ENCODE measurements around the gene RET. TPM values are rescaled to one million over a fixed set of nuclear protein-coding genes. Genes with fewer than 3 reads are reported as not detected.

The RET gene
- polyA plus RNA-seq, 3 donors = 0.08 to 0.39 (median 0.14) TPM

GRCh38 chr10:43060291-43060690, 16.6 kb upstream of the RET start:
- H3K9me3 Mint-ChIP-seq = peaks cover 0 to 3% (median 0%) of the 10 kb centered on the region in 7 donors
- Histone ChIP-seq H3K36me3 (replicated peaks in 1 of 2; ENCODE audit: control insufficient read depth in 1 of 2, insufficient read depth in 2 of 2, low read length in 2 of 2) (no peaks in the 10 kb centered on the region), H3K79me2 (ENCODE audit: insufficient read depth, low read length) (no peaks in the 10 kb centered on the region)

GRCh38 chr10:43061331-43061730, 15.5 kb upstream of the RET start:
- Mint-ChIP-seq H3K4me3 (no peak overlapping the region), H3K9me3 (peaks cover 0 to 3% (median 0%) of the 10 kb centered on the region in 7 donors), H3K27ac (no peak overlapping the region), H3K36me3 (no peaks in the 10 kb centered on the region), H3K27me3 (ENCODE audit: low read depth in 3 of 3) (peaks cover 4 to 11% (median 5%) of the 10 kb centered on the region in 3 donors), H3K4me1 (no peaks in the 10 kb centered on the region)
- no peaks in the 10 kb centered on the region for H3K79me2 ChIP-seq (ENCODE audit: insufficient read depth, low read length)
- WGBS (ENCODE audit: insufficient coverage) = 96% methylated on average over 3 of the region's 8 CpGs
- H3K36me3 ChIP-seq (replicated peaks in 1 of 2; ENCODE audit: control insufficient read depth in 1 of 2, insufficient read depth in 2 of 2, low read length in 2 of 2) = no peaks in the 10 kb centered on the region
- no peaks in the 10 kb centered on the region for H4K20me1 ChIP-seq (ENCODE audit: insufficient read depth, low read length)
- no peak for TF ChIP-seq CTCF (IDR thresholded peaks at IDR 0.05)
- intact Hi-C loops (cut with micrococcal nuclease) = no loop called here
- H3K4me3 ChIP-seq (replicated peaks in 1 of 3; ENCODE audit: low read depth in 2 of 3, low read length in 3 of 3) = no peak overlapping the region
- H3K9me3 ChIP-seq (replicated peaks in 1 of 2; ENCODE audit: control insufficient read depth in 1 of 2, insufficient read depth in 1 of 2, low read length in 2 of 2) = no peaks in the 10 kb centered on the region
- no peak overlapping the region for H2AFZ ChIP-seq (ENCODE audit: insufficient read depth, low read depth, low read length, poor library complexity, severe bottlenecking)
- no peak for DNase-seq
- no peak overlapping the region for H3K4me2 ChIP-seq (replicated peaks; ENCODE audit: extremely low read depth, low read length, poor library complexity, severe bottlenecking)
- no peaks in the 10 kb centered on the region for H3K27me3 ChIP-seq (ENCODE audit: control insufficient read depth in 2 of 2, insufficient read depth in 2 of 2, low read length in 2 of 2)
- H3K27ac ChIP-seq (ENCODE audit: low read depth in 1 of 2, low read length in 2 of 2) = no peak overlapping the region
- no peak overlapping the region for H3K9ac ChIP-seq (ENCODE audit: insufficient read depth, low read length, poor library complexity, severe bottlenecking)
- no peaks in the 10 kb centered on the region for H3K4me1 ChIP-seq (ENCODE audit: control insufficient read depth in 1 of 2, insufficient read depth in 2 of 2, low read length in 2 of 2)

More at GRCh38 chr10:43060291-43060690, 16.6 kb upstream of the RET start:
- no peak for TF ChIP-seq CTCF (IDR thresholded peaks at IDR 0.05)
- 92% methylated on average over 5 of the region's 6 CpGs for WGBS (ENCODE audit: insufficient coverage)
- no peaks in the 10 kb centered on the region for H3K4me1 ChIP-seq (ENCODE audit: control insufficient read depth in 1 of 2, insufficient read depth in 2 of 2, low read length in 2 of 2)
- no peaks in the 10 kb centered on the region for H3K9me3 ChIP-seq (replicated peaks in 1 of 2; ENCODE audit: control insufficient read depth in 1 of 2, insufficient read depth in 1 of 2, low read length in 2 of 2)
- H3K27me3 Mint-ChIP-seq (ENCODE audit: low read depth in 3 of 3) = peaks cover 4 to 13% (median 5%) of the 10 kb centered on the region in 3 donors
- H4K20me1 ChIP-seq (ENCODE audit: insufficient read depth, low read length) = no peaks in the 10 kb centered on the region
- no peak overlapping the region for H3K4me3 ChIP-seq (replicated peaks in 1 of 3; ENCODE audit: low read depth in 2 of 3, low read length in 3 of 3)
- no peak overlapping the region for H3K9ac ChIP-seq (ENCODE audit: insufficient read depth, low read length, poor library complexity, severe bottlenecking)
- intact Hi-C loops (cut with micrococcal nuclease) = no loop called here
- no peak overlapping the region for H3K27ac Mint-ChIP-seq
- H3K27me3 ChIP-seq (ENCODE audit: control insufficient read depth in 2 of 2, insufficient read depth in 2 of 2, low read length in 2 of 2) = no peaks in the 10 kb centered on the region
- H3K4me2 ChIP-seq (replicated peaks; ENCODE audit: extremely low read depth, low read length, poor library complexity, severe bottlenecking) = no peak overlapping the region
- no peaks in the 10 kb centered on the region for H3K4me1 Mint-ChIP-seq
- no peak overlapping the region for H2AFZ ChIP-seq (ENCODE audit: insufficient read depth, low read depth, low read length, poor library complexity, severe bottlenecking)
- H3K4me3 Mint-ChIP-seq = no peak overlapping the region
- H3K27ac ChIP-seq (ENCODE audit: low read depth in 1 of 2, low read length in 2 of 2) = no peak overlapping the region
- no peak for DNase-seq
- no peaks in the 10 kb centered on the region for H3K36me3 Mint-ChIP-seq

All from CD14-positive monocyte (primary cell).